Measurements from ENCODE around the gene KLRG1. TPM values are rescaled to one million over a fixed set of nuclear protein-coding genes. Genes with fewer than 3 reads are reported as not detected.
A peak's percentile ranks its signal among the peaks of the same experiment; 100 is the strongest.

The KLRG1 gene
- total RNA-seq, 1 experiment from 2014 or later = 2.3 TPM

GRCh38 chr12:8957561-8957960 is 31.8 kb upstream of the KLRG1 start:
- Histone ChIP-seq H3K4me3 (no peak overlapping the region), H3K4me1 (no peaks in the 10 kb centered on the region), H3K9me3 (replicated peaks) (no peaks in the 10 kb centered on the region), H3K27me3 (no peaks in the 10 kb centered on the region), H3K27ac (no peak overlapping the region), H3K36me3 (no peaks in the 10 kb centered on the region)
- no peak for DNase-seq

GRCh38 chr12:8958066-8958465 is 31.3 kb upstream of the KLRG1 start:
- Histone ChIP-seq H3K4me1 (no peaks in the 10 kb centered on the region), H3K4me3 (no peak overlapping the region), H3K27ac (no peak overlapping the region), H3K9me3 (replicated peaks) (no peaks in the 10 kb centered on the region), H3K27me3 (no peaks in the 10 kb centered on the region), H3K36me3 (no peaks in the 10 kb centered on the region)
- no peak for DNase-seq

DNA sequence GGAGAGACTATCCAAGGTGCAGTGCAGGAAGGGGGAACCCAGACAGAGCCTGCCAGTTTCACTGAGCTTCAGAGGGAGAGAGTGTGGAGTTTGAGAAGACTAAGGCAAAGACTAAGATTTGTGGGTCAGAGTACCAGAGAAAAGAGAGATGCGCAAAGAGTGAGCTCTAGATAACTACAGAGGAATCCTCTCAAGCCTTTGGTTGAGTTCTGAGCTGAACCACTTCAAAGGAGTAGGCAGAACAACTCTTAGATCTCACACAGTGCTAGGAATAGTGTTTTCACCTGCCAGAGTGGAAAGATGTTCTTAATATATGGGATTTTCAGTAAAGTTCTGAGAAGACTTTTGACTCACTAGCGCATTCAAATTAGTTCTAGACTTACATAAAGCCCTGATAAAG is 29.2 kb upstream of the KLRG1 start:
- DNase-seq = no peak
- Histone ChIP-seq H3K36me3 (no peaks in the 10 kb centered on the region), H3K4me3 (no peak overlapping the region), H3K9me3 (replicated peaks) (no peaks in the 10 kb centered on the region), H3K27me3 (no peaks in the 10 kb centered on the region), H3K27ac (no peak overlapping the region), H3K4me1 (no peaks in the 10 kb centered on the region)

GRCh38 chr12:8968761-8969160 is 20.6 kb upstream of the KLRG1 start:
- Histone ChIP-seq H3K4me3 (no peak overlapping the region), H3K36me3 (no peaks in the 10 kb centered on the region), H3K4me1 (peaks cover 5% of the 10 kb centered on the region; the same call in 1 of the 2 replicates), H3K9me3 (replicated peaks) (0 out of 2 replicates have a peak, but pooled peaks cover 8% of the 10 kb centered on the region), H3K27me3 (no peaks in the 10 kb centered on the region), H3K27ac (no peak overlapping the region)
- DNase-seq = no peak

- peaks cover 5% of the 10 kb centered on the region; the same call in 1 of the 2 replicates for H3K4me1 ChIP-seq
- DNase-seq = no peak
- no peaks in the 10 kb centered on the region for H3K36me3 ChIP-seq
- H3K9me3 ChIP-seq (replicated peaks) = 0 out of 2 replicates have a peak, but pooled peaks cover 8% of the 10 kb centered on the region
- no peak overlapping the region for H3K27ac ChIP-seq
- no peak overlapping the region for H3K4me3 ChIP-seq
- no peaks in the 10 kb centered on the region for H3K27me3 ChIP-seq
Measured at GRCh38 chr12:8969861-8970411, 19.4 kb upstream of the KLRG1 start.

GRCh38 chr12:8970432-8970831 is 18.9 kb upstream of the KLRG1 start:
- H3K4me1 ChIP-seq = peaks cover 5% of the 10 kb centered on the region; the same call in 1 of the 2 replicates
- H3K27ac ChIP-seq = no peak overlapping the region
- DNase-seq = no peak
- no peak overlapping the region for H3K4me3 ChIP-seq
- 0 out of 2 replicates have a peak, but pooled peaks cover 8% of the 10 kb centered on the region for H3K9me3 ChIP-seq (replicated peaks)
- H3K27me3 ChIP-seq = no peaks in the 10 kb centered on the region
- H3K36me3 ChIP-seq = no peaks in the 10 kb centered on the region

- H3K36me3 ChIP-seq = no peaks in the 10 kb centered on the region
- no peaks in the 10 kb centered on the region for H3K4me1 ChIP-seq
- no peak overlapping the region for H3K27ac ChIP-seq
- H3K4me3 ChIP-seq = no peak overlapping the region
- H3K27me3 ChIP-seq = no peaks in the 10 kb centered on the region
- DNase-seq = no peak
- H3K9me3 ChIP-seq (replicated peaks) = no peaks in the 10 kb centered on the region
Measured at GRCh38 chr12:8980137-8980536, 9.2 kb upstream of the KLRG1 start.

- Histone ChIP-seq H3K4me3 (no peak overlapping the region), H3K27me3 (no peaks in the 10 kb centered on the region), H3K4me1 (no peaks in the 10 kb centered on the region), H3K36me3 (no peaks in the 10 kb centered on the region), H3K9me3 (replicated peaks) (no peaks in the 10 kb centered on the region), H3K27ac (no peak overlapping the region)
- no peak for DNase-seq
Measured at GRCh38 chr12:8985213-8985754, 4.1 kb upstream of the KLRG1 start.

GRCh38 chr12:8987163-8987562 is 2.2 kb upstream of the KLRG1 start:
- no peaks in the 10 kb centered on the region for H3K9me3 ChIP-seq (replicated peaks)
- no peak for DNase-seq
- no peak overlapping the region for H3K27ac ChIP-seq
- H3K36me3 ChIP-seq = no peaks in the 10 kb centered on the region
- H3K27me3 ChIP-seq = no peaks in the 10 kb centered on the region
- no peaks in the 10 kb centered on the region for H3K4me1 ChIP-seq
- H3K4me3 ChIP-seq = no peak overlapping the region

DNA sequence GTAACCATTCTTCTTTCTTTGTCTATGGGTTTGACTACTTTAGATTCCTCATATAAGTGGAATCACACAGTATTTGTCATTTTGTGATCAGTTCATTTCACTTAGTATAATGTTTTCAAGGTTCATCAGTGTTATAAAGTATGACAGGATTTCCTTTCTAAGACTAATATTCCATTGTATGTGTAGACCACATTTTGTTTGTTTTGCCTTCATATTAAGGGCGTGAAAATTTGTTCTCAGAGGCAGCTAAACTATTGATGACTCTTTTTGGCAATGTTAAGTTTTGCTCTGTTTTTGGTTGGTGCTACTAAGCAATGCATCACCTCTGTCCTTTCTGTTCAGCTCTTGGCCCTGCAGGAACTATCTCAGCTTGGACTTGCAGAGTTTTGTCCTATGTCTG is 1.7 kb upstream of the KLRG1 start:
- no peaks in the 10 kb centered on the region for H3K36me3 ChIP-seq
- H3K4me3 ChIP-seq = no peak overlapping the region
- H3K4me1 ChIP-seq = no peaks in the 10 kb centered on the region
- no peaks in the 10 kb centered on the region for H3K9me3 ChIP-seq (replicated peaks)
- no peaks in the 10 kb centered on the region for H3K27me3 ChIP-seq
- no peak for DNase-seq
- H3K27ac ChIP-seq = no peak overlapping the region

- no peaks in the 10 kb centered on the region for H3K27me3 ChIP-seq
- H3K36me3 ChIP-seq = no peaks in the 10 kb centered on the region
- H3K27ac ChIP-seq = no peak overlapping the region
- H3K9me3 ChIP-seq (replicated peaks) = no peaks in the 10 kb centered on the region
- no peak for DNase-seq
- no peak overlapping the region for H3K4me3 ChIP-seq
- H3K4me1 ChIP-seq = peaks cover 30% of the 10 kb centered on the region
Measured at GRCh38 chr12:8991371-8992345, 2.3 kb downstream of the KLRG1 start.

GRCh38 chr12:8993827-8994226 is 4.5 kb downstream of the KLRG1 start:
- peak overlapping the region; percentile 8; the same call in 1 of the 2 replicates for H3K27ac ChIP-seq
- no peaks in the 10 kb centered on the region for H3K27me3 ChIP-seq
- H3K9me3 ChIP-seq (replicated peaks) = no peaks in the 10 kb centered on the region
- H3K4me1 ChIP-seq = peaks cover 43% of the 10 kb centered on the region
- H3K36me3 ChIP-seq = no peaks in the 10 kb centered on the region
- no peak for DNase-seq
- H3K4me3 ChIP-seq = no peak overlapping the region

DNA sequence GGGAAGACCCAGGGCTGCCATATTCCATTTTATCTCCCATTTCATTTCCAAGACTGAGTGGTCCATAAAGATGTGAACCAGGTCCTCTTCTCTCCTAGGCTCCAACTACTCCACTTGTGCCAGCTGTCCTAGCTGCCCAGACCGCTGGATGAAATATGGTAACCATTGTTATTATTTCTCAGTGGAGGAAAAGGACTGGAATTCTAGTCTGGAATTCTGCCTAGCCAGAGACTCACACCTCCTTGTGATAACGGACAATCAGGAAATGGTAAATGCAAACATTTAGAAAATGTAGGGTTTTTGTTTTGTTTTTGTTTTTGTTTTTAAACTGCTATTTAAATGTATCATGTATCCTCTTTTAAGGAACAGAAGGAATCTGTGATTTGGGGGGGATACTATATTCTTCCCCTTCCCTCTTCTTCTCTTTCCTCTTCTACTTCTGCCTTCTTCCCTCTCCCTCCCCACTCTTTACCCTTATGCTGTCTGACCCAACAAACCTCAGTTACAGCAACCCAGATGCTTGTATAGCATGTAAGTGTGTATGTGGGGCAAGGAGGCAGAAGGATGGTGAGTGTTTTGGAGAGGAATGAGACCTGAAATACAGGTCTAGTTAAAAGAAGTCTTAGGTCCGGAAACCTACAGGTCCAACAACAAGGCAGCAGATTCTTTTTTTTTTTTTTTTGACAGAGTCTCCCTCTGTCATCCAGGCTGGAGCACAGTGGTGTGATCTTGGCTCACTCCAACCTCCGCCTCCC is 5.9 kb downstream of the KLRG1 start:
- H3K9me3 ChIP-seq (replicated peaks) = no peaks in the 10 kb centered on the region
- H3K27me3 ChIP-seq = no peaks in the 10 kb centered on the region
- H3K4me1 ChIP-seq = peaks cover 49% of the 10 kb centered on the region
- no peak overlapping the region for H3K4me3 ChIP-seq
- no peak for DNase-seq
- no peaks in the 10 kb centered on the region for H3K36me3 ChIP-seq
- peak overlapping the region; percentile 99 for H3K27ac ChIP-seq

GRCh38 chr12:8996682-8997405 is 7.5 kb downstream of the KLRG1 start:
- H3K27ac ChIP-seq = peak overlapping the region; percentile 99
- DNase-seq = peak; percentile 76 to 93
- no peaks in the 10 kb centered on the region for H3K27me3 ChIP-seq
- H3K9me3 ChIP-seq (replicated peaks) = no peaks in the 10 kb centered on the region
- peak overlapping the region; percentile 4; the same call in 1 of the 2 replicates for H3K4me3 ChIP-seq
- no peaks in the 10 kb centered on the region for H3K36me3 ChIP-seq
- peaks cover 52% of the 10 kb centered on the region for H3K4me1 ChIP-seq
